ENCODE data around the gene GFI1.

DNA sequence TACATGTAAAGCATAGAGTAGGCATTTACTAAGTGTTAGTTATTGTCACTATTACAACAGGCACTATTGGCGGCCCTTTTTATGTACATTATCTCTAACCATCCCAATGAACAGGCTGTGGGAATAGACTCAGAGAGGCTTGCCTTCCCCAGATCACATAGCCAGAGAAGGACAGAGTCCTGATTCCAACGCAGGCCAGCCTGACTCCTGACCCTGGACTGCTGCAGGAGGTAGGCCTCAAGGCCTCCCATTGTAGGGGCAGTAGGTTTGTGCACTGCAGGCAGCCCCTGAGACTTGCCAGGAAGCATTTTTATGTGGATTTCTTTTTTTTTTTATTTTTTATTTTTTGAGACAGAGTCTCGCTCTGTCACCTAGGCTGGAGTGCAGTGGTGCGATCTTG, 6.4 kb upstream of the GFI1 start:
- TF ChIP-seq, protein P1, sequence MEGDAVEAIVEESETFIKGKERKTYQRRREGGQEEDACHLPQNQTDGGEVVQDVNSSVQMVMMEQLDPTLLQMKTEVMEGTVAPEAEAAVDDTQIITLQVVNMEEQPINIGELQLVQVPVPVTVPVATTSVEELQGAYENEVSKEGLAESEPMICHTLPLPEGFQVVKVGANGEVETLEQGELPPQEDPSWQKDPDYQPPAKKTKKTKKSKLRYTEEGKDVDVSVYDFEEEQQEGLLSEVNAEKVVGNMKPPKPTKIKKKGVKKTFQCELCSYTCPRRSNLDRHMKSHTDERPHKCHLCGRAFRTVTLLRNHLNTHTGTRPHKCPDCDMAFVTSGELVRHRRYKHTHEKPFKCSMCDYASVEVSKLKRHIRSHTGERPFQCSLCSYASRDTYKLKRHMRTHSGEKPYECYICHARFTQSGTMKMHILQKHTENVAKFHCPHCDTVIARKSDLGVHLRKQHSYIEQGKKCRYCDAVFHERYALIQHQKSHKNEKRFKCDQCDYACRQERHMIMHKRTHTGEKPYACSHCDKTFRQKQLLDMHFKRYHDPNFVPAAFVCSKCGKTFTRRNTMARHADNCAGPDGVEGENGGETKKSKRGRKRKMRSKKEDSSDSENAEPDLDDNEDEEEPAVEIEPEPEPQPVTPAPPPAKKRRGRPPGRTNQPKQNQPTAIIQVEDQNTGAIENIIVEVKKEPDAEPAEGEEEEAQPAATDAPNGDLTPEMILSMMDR (conservative IDR thresholded peaks at IDR 0.05; ENCODE audit: low read depth, low read length): no peak
- no peak for TF ChIP-seq EZH2 (IDR thresholded peaks at IDR 0.05; ENCODE audit: borderline replicate concordance, low read depth, low read length, poor library complexity, severe bottlenecking)
